ACC112 (cell line): ENCODE data around the gene KRT76.

ENCODE experiments used
- H2AFZ ChIP-seq: fragments of 200-600 bp; sonication (generic); one replicate; pipeline ENCODE4 v1.6.0; 2017; ENCODE audit warnings: antibody characterized with exemption, low read length; ENCODE audit not compliant: unreplicated experiment
- H3K27ac ChIP-seq: fragments of 200-600 bp; sonication (generic); 2 replicates; pipeline ENCODE4 v1.5.1; 2014; ENCODE audit warnings: low read depth, mild to moderate bottlenecking, antibody characterized with exemption, low read length, moderate library complexity
- H3K27me3 ChIP-seq: fragments of 200-600 bp; sonication (generic); 2 replicates; pipeline ENCODE4 v1.6.1; 2014; ENCODE audit warnings: mild to moderate bottlenecking, antibody characterized with exemption, low read length, moderate library complexity, mixed read lengths; ENCODE audit not compliant: insufficient read depth
- H3K36me3 ChIP-seq: fragments of 200-600 bp; sonication (generic); 2 replicates; pipeline ENCODE4 v1.6.1; 2016; ENCODE audit warnings: mild to moderate bottlenecking, antibody characterized with exemption, low read length, moderate library complexity, mixed read lengths; ENCODE audit not compliant: insufficient read depth
- H3K4me1 ChIP-seq: fragments of 200-600 bp; sonication (generic); one replicate; pipeline ENCODE4 v1.6.1; 2016; ENCODE audit warnings: low read length, mixed read lengths; ENCODE audit not compliant: insufficient read depth, unreplicated experiment, control insufficient read depth
- H3K4me3 ChIP-seq: fragments of 200-600 bp; sonication (generic); 2 replicates; pipeline ENCODE4 v1.5.1; 2014; ENCODE audit warnings: mild to moderate bottlenecking, low read depth, low read length
- H3K79me2 ChIP-seq: fragments of 200-600 bp; sonication (generic); one replicate; pipeline ENCODE4 v1.6.0; 2016; ENCODE audit warnings: low read length; ENCODE audit not compliant: control insufficient read depth, unreplicated experiment, insufficient read depth

KRT76 gene

GRCh38 chr12:52774629-52775250 lies 2.4 kb downstream of the KRT76 start:
- no peak overlapping the region for H2AFZ ChIP-seq
- no peaks in the 10 kb centered on the region for H3K36me3 ChIP-seq
- H3K4me1 ChIP-seq = no peaks in the 10 kb centered on the region
- H3K27ac ChIP-seq = no peak overlapping the region
- no peaks in the 10 kb centered on the region for H3K79me2 ChIP-seq
- H3K27me3 ChIP-seq = peaks cover 99% of the 10 kb centered on the region
- no peak overlapping the region for H3K4me3 ChIP-seq

- Histone ChIP-seq H3K4me3 (no peak overlapping the region), H3K36me3 (no peaks in the 10 kb centered on the region), H3K4me1 (no peaks in the 10 kb centered on the region), H3K27ac (no peak overlapping the region), H3K79me2 (no peaks in the 10 kb centered on the region), H2AFZ (no peak overlapping the region), H3K27me3 (peaks cover 92% of the 10 kb centered on the region)
Observed at GRCh38 chr12:52772772-52773171, 4.4 kb downstream of the KRT76 start.

GRCh38 chr12:52772188-52772587 lies 5.0 kb downstream of the KRT76 start:
- Histone ChIP-seq H3K79me2 (no peaks in the 10 kb centered on the region), H3K36me3 (no peaks in the 10 kb centered on the region), H3K27ac (no peak overlapping the region), H3K4me1 (no peaks in the 10 kb centered on the region), H3K4me3 (no peak overlapping the region), H3K27me3 (peaks cover 92% of the 10 kb centered on the region), H2AFZ (no peak overlapping the region)

DNA sequence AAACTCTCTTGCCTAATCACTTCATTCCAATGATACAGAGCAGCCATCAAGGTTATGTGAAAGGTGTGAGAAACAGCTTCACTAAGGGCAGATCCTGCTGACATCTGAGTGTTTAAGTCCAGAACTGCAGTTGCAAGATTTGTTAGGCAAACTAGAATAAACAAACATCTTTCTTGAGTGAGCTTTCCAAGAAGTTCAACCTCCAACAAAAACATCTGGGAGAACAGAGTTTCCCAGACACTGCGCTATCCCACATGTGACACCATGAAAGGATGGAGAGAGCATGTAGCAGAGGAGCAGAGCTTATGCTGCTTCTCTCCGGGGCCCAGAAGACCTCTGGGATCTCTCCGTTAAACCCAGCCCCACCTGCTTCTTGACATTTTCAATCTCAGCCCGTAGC lies 5.6 kb downstream of the KRT76 start:
- Histone ChIP-seq H3K27me3 (peaks cover 92% of the 10 kb centered on the region), H3K27ac (no peak overlapping the region), H2AFZ (no peak overlapping the region), H3K4me3 (no peak overlapping the region), H3K79me2 (no peaks in the 10 kb centered on the region), H3K36me3 (no peaks in the 10 kb centered on the region), H3K4me1 (no peaks in the 10 kb centered on the region)

- Histone ChIP-seq H3K27me3 (peaks cover 92% of the 10 kb centered on the region), H3K79me2 (no peaks in the 10 kb centered on the region), H3K4me3 (no peak overlapping the region), H3K27ac (no peak overlapping the region), H2AFZ (no peak overlapping the region), H3K36me3 (no peaks in the 10 kb centered on the region), H3K4me1 (no peaks in the 10 kb centered on the region)
Observed at GRCh38 chr12:52771088-52771487, 6.1 kb downstream of the KRT76 start.

- H3K4me3 ChIP-seq = no peak overlapping the region
- H3K4me1 ChIP-seq = no peaks in the 10 kb centered on the region
- no peaks in the 10 kb centered on the region for H3K79me2 ChIP-seq
- H3K27ac ChIP-seq = no peak overlapping the region
- peaks cover 87% of the 10 kb centered on the region for H3K27me3 ChIP-seq
- no peaks in the 10 kb centered on the region for H3K36me3 ChIP-seq
- no peak overlapping the region for H2AFZ ChIP-seq
Observed at GRCh38 chr12:52769946-52770345, 7.2 kb downstream of the KRT76 start.

- no peaks in the 10 kb centered on the region for H3K36me3 ChIP-seq
Observed at GRCh38 chr12:52769354-52769753, 7.8 kb downstream of the KRT76 start.

GRCh38 chr12:52768479-52769200 lies 8.5 kb downstream of the KRT76 start:
- no peak overlapping the region for H2AFZ ChIP-seq
- H3K36me3 ChIP-seq = no peaks in the 10 kb centered on the region
- H3K27me3 ChIP-seq = peaks cover 87% of the 10 kb centered on the region
- H3K27ac ChIP-seq = no peak overlapping the region
- no peaks in the 10 kb centered on the region for H3K4me1 ChIP-seq
- H3K4me3 ChIP-seq = no peak overlapping the region
- no peaks in the 10 kb centered on the region for H3K79me2 ChIP-seq

More at GRCh38 chr12:52769354-52769753, 7.8 kb downstream of the KRT76 start:
- Histone ChIP-seq H3K27ac (no peak overlapping the region), H3K27me3 (peaks cover 87% of the 10 kb centered on the region), H2AFZ (no peak overlapping the region), H3K4me3 (no peak overlapping the region), H3K79me2 (no peaks in the 10 kb centered on the region), H3K4me1 (no peaks in the 10 kb centered on the region)

- H3K36me3 ChIP-seq = no peaks in the 10 kb centered on the region
Observed at GRCh38 chr12:52767427-52767826, 9.7 kb downstream of the KRT76 start.

GRCh38 chr12:52767020-52767379 lies 10.1 kb downstream of the KRT76 start:
- H3K4me1 ChIP-seq = no peaks in the 10 kb centered on the region
- peaks cover 87% of the 10 kb centered on the region for H3K27me3 ChIP-seq
- no peak overlapping the region for H3K4me3 ChIP-seq
- no peaks in the 10 kb centered on the region for H3K79me2 ChIP-seq
- no peak overlapping the region for H2AFZ ChIP-seq
- H3K36me3 ChIP-seq = no peaks in the 10 kb centered on the region
- no peak overlapping the region for H3K27ac ChIP-seq

More at GRCh38 chr12:52767427-52767826, 9.7 kb downstream of the KRT76 start:
- Histone ChIP-seq H2AFZ (no peak overlapping the region), H3K4me3 (no peak overlapping the region), H3K27ac (no peak overlapping the region), H3K4me1 (no peaks in the 10 kb centered on the region), H3K79me2 (no peaks in the 10 kb centered on the region), H3K27me3 (peaks cover 87% of the 10 kb centered on the region)

- Histone ChIP-seq H3K36me3 (no peaks in the 10 kb centered on the region), H3K4me1 (no peaks in the 10 kb centered on the region), H2AFZ (no peak overlapping the region), H3K27ac (no peak overlapping the region), H3K79me2 (no peaks in the 10 kb centered on the region), H3K27me3 (peaks cover 84% of the 10 kb centered on the region), H3K4me3 (no peak overlapping the region)
Observed at GRCh38 chr12:52766351-52767019, 10.7 kb downstream of the KRT76 start.
